ENCODE data around the gene FTCD.

GRCh38 chr21:46142582-46143473 is 12.6 kb downstream of the FTCD start:
- TF ChIP-seq POLR2A (IDR thresholded peaks at IDR 0.05; ENCODE audit: low read depth, low read length) (no peak), POLR2AphosphoS5 (IDR thresholded peaks at IDR 0.05; ENCODE audit: low read depth, low read length) (no peak), TAF1 (IDR thresholded peaks at IDR 0.05; ENCODE audit: low read depth, low read length) (no peak), POU2F2 (IDR thresholded peaks at IDR 0.05; ENCODE audit: low read depth, low read length) (no peak)
